AG09319 (cell line): ENCODE measurements around the gene GRAMD1B.

Experiments
- DNase-seq: peaks from one replicate; pipeline ENCODE4 v3.0.0-alpha.2; 2010; ENCODE audit warnings: low read depth; ENCODE audit errors: extremely low read depth
- CTCF ChIP-seq: IDR thresholded peaks from 2 replicates; pipeline ENCODE4 v1.5.1; 2011; ENCODE audit warnings: low read depth, mild to moderate bottlenecking, inconsistent platforms, low read length, moderate library complexity

The GRAMD1B gene

GRCh38 chr11:123523539-123523938, 93.5 kb downstream of the GRAMD1B start:
- no peak for TF ChIP-seq CTCF
- no peak for DNase-seq

GRCh38 chr11:123525097-123525496, 95.0 kb downstream of the GRAMD1B start:
- DNase-seq: no peak
- TF ChIP-seq CTCF: no peak; the same call in 1 of the 2 replicates

- no peak for DNase-seq
- TF ChIP-seq CTCF: no peak
Observed at GRCh38 chr11:123525511-123525918, 95.4 kb downstream of the GRAMD1B start.

GRCh38 chr11:123526027-123526805, 96.1 kb downstream of the GRAMD1B start:
- no peak for TF ChIP-seq CTCF
- DNase-seq: no peak

- DNase-seq: no peak
- TF ChIP-seq CTCF: no peak; the same call in 1 of the 2 replicates
Observed at GRCh38 chr11:123526918-123527317, 96.8 kb downstream of the GRAMD1B start.

GRCh38 chr11:123527526-123527925, 97.5 kb downstream of the GRAMD1B start:
- no peak for DNase-seq
- TF ChIP-seq CTCF: no peak

- no peak for DNase-seq
- no peak for TF ChIP-seq CTCF
Observed at GRCh38 chr11:123527947-123528346, 97.9 kb downstream of the GRAMD1B start.
